C4-2B (cell line): ENCODE measurements around the gene USP37.

Experiments used
- CTCF ChIP-seq: fragments of 450-650 bp; conservative IDR thresholded peaks from 2 replicates; pipeline ENCODE4 v1.5.1; 2017; ENCODE audit warnings: mild to moderate bottlenecking
- ZFX ChIP-seq: fragments of 450-650 bp; IDR thresholded peaks from 2 replicates; pipeline ENCODE4 v1.6.1; 2017

GRCh38 chr2:218500501-218501060 lies 67.6 kb downstream of the USP37 start:
- no peak for TF ChIP-seq CTCF
- no peak for TF ChIP-seq ZFX
